GF-D8 (cell line): ENCODE data around the gene PTPRD.
"Not testable (repeated sequence)": the region's sequence is repeated elsewhere in the genome, so short reads cannot be mapped to it uniquely, and the experiment has no call there.

ENCODE experiments used
- DNase-seq: peaks from one replicate; lab custom pipeline; 2025; lab: John Stamatoyannopoulos, UW

Gene PTPRD

DNA sequence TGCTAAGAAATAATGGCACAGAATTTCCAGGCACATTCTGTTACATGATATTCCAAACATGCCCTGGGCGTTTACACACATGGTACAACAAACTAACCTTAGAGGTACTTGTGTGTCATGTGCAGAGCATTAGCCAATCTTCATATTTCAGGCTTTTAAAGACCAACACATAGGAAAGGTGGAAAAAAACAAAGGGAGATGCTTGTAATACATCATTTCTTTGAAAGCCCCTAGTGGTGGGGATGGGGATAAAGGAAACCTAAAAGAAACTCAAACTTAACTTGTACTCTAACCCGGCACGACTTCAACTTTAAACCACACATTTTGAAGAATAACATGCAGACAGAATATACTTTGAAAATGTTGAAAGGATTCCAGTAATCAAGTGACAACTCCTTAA is 133.6 kb downstream of the PTPRD start:
- no peak for DNase-seq

DNA sequence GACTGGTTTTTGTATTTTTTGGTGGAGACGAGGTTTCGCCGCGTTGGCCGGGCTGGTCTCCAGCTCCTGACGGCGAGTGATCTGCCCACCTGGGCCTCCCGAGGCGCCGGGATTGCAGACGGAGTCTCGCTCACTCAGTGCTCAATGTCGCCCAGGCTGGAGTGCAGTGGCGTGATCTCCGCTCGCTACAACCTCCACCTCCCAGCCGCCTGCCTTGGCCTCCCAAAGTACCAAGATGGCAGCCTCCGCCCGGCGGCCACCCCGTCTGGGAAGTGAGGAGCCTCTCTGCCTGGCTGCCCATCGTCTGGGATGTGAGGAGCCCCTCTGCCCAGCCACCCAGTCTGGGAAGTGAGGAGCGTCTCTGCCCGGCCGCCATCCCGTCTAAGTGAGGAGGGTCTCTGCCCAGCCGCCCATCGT is 163.6 kb downstream of the PTPRD start:
- DNase-seq: not testable (repeated sequence)

DNA sequence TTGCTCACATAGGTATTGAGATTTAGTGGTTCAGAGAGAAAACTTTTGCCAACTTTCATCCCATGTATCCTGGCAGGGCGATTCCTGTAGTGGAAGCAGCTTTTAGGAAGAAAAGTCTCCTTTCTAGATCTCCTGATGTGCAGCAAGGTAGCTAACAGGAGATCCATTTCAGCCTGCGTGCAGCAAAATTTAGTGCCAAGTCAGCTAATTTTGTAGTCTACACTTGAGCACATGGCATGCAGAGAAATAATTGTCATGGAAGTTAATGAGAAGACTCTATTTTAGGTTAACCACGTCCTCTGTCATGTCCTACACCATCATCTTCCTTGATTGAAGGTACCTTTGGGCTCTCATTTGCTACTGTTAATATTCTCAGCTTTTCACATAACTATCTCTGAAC is 165.8 kb downstream of the PTPRD start:
- DNase-seq: no peak

DNA sequence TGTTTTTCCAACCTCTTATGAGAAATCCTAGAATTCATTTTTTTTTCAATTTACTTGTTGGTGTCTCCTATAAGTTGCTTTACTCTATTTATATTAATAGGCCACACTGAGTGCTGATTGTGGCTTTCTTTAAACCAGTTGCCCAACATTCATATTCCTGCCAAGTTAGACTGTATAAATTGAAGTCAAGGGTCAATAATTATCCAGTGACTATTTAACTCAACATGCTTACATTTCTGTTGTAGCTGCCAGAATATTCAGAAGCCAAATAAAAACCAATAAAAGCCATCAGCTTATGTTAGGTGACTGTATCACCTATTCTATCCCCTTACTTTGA is 169.0 kb downstream of the PTPRD start:
- no peak for DNase-seq

DNA sequence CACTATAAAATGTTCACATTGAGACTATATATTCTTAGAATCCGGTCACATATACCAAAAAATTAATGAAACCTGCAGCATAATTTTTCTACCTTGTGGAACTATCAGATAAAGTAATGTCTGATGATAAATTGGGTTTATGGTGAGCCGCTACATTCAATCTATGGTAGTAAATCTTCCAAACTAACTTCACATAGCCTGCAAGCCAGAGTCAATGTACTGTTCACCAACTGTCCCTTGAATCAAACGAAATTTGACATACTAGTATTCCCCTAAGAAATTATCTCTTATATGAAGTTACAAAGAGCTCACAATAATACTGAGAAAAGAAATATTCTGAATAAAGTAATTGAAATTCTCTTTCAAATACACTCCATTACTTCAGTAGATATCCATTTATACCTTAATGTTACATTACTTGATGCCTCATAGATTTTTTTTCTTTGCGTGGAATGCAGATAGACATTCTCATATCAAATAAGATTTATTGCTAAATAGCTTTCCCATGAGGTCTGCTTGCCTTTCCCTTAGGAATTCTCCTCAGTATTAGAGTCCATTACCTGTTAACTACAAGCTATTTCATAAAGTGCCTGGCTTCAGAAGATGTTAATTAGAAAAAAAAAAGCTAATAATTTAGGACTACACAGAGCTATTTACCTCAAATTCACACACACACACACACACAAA is 169.5 kb downstream of the PTPRD start:
- no peak for DNase-seq

DNA sequence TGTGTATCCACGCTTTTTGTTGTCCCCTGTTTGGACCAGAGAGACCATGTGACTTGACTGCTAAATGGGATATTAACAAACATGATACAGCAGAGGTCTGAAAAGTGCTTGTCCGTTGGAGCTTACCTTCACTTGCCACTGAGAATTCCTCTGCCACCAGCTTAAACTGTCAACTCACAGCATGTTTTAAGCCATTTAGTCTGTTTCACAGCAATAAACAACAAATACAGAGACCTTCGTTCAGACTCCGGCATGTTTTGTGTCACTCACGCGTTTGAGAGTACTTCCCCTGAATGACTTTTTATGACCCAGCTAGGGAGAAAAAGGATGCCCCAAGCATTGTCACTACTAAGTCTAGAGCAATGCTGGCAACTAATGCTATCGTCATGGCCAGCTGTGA is 173.8 kb downstream of the PTPRD start:
- no peak for DNase-seq

DNA sequence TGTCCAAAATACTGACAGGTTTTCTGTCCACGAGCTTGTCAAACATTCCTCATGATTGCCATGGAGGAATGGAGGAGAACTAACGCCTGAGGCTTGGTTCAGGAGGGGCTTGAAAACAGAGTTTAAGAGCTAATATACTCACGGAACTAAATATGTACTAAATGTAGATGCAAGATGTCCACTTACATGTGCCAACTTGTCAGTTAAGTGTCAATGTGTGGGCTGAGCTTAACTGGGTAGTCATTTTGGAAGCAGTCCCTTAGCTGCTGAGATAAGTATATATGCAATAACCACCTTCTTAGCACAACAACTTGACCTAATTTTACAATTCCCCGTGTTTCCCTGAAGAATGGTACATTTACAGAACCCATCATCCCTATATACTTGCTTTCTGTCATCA is 176.0 kb downstream of the PTPRD start:
- DNase-seq: no peak

DNA sequence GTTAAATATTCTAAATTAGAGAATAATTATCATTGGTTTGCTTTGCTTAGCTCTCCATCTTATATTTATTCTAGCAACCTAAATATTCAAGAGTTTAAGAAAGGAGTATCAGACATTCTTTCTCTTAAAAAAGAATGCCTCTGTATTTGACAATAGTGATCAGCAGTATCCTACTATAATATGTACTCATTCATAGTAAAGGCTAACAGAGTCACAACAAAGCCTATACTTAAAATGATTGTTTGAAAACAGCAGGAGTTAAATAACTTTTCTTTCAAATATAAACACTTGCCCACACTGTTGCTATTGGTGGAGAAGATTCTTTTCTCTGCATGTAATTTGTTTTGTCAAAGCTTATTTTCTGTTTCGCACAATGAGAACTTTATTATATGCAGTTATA is 178.4 kb downstream of the PTPRD start:
- DNase-seq: no peak

DNA sequence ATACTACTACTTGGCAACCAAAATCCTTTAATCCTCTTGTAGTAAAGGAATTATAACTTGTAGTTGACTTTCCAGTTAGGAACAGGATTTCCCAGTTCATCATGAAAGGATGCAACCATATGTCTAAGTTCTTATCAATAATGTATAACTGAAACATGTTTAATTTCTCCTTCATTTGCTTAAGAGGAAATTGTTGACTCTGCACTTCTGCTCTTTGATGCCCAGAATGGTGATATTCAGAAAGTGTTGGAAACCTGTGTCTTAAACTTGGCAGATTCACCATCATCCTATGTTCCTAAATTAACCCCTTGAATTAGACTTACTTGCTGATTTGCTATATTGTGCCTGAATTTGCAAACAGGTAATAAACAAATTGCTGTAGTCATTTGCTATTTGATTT is 201.5 kb downstream of the PTPRD start:
- no peak for DNase-seq

DNA sequence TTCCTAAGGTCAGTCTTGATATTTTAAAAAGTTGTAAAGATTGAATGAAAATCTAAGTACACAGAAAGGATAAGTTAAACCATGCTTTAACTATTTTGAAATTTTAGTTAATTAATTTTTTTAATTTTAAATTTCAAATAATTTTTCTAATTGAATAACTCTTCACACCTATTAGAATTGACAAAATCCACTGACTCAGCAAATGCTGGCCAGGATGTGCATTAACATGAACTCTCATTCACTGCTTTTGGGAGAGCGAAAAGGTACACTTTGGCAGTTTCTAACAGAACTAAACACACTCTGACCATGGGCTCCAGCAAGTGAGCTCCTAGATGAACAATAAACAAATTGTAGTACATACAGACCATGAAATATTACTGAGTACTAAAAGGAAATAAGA is 209.5 kb downstream of the PTPRD start:
- DNase-seq: no peak

DNA sequence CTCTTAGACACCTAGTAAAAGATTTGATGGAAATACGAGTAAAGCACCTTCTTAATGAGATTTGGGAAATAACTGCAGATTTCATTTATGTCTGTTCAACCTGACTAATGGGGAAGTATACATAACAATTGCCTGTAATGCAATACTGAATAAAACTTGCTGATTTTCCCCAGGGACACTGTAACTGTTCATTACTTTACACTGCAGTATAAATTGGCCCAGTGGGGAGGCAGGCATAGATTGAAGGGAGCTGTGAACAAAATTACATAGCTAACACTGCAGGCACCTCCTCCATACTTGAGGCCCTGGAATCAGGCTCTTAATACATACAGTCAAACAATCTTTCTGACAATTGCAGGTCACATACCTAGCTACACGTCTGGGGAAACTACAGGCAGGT is 216.2 kb downstream of the PTPRD start:
- no peak for DNase-seq

DNA sequence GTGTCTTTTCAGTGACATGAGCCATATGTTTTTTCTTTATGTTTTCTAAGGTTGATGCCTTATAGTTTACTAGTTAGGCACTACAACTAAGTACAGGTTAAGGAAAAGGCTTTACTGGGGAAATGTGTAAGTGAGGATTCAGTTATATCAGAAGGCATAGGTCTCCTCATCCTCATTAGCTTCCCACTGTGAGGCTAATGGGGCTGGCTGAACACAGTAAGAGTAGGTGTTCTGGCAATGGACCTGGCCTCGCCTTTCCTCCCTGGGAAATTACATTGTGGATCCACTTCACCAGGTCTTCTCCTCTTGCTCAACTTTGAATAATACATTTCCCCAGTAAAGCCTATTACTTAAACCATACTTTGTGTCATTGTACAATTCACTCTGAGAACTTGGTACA is 225.5 kb downstream of the PTPRD start:
- no peak for DNase-seq

DNA sequence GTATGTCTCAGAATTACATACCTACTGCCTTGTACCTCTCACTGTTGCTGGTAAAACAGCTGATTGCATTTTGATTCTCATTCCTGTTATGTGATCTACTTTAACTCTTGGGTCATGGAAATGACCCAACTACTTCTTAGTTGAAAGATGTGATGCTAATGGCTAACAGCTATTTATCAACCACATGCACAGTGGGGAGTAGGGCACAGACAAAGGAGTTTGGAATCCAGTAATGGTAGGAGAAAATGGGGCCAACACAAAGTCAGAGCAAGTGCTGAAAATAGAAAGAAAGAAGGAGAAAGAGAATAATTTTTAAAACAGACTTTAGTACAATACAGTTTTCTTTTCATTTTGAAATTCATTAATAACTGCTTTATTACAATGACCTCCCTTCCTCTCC is 241.0 kb downstream of the PTPRD start:
- DNase-seq: no peak

DNA sequence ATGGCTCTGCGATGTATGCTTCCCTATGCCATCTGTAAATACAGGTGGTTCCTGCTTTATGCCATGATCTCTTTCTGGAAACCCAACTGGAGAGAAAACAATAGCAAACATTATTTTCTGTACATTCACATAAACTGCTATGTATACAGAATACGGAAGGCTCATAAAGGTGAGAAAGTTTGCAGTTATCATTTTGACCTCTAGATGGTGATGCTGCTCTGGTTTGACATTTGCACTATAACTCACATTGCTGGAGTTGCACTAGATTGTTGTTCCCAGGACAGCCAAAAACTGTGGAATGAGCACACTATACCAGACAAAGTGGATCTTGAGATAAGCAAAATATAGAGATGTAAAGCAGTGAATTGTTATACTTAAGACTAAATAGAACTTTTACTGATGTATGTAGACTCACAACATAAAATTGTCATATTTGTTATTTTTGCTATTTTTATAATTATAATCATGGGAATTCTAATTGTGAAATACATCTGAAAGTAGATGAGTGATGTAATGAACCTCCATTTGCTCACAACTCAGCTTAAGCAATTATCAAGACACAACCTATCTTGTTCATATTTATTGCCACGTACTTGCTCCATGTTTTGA is 246.5 kb downstream of the PTPRD start:
- DNase-seq: peak; percentile 4

DNA sequence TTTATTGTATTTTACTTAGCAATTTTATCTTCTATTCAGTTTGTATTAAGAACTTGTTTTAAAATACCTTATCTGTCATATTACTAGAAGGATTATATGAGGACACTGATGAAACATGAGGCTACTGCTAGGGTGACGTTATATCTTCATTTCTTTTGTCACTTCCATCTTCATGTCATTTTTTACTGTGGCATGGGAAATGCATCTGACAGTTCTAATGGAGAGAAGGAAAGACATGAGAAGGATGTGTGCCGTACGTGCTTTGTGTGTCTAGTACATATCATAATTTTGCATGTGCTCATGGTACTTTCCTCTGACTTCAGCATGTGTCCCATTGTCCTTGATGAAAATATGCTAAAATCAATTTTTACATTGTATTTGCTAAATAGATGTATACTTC is 258.2 kb downstream of the PTPRD start:
- DNase-seq: no peak

DNA sequence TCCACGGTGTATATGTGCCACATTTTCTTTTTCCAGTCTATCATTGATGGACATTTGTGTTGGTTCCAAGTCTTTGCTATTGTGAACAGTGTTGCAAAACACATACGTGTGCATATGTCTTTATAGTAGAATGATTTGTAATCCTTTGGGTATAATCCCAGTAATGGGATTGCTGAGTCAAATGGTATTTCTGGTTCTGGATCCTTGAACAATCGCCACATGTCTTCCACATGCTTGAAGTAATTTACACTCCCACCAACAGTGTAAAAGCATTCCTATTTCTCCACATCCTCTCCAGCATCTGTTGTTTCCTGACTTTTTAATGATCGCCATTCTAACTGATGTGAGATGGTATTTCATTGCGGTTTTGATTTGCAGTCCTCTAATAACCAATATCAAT is 267.2 kb downstream of the PTPRD start:
- not testable (repeated sequence) for DNase-seq

DNA sequence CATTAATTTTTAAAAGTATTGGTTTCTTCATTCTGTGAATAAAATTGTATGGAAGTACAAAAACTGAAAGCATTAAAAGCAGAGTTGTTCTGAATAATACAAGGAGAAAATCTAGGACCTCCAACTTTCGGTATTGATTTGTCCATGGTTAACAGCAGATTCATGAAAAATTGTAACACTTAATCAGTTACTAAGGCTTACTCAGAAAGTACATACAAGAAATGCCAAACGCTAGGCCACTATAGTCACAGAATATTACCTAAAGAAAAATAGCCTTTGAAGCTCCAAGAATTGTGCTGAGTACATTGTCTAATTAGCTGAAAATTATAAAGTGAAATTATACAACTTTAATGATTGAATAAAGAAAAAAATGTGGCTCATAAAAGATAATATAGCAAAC is 271.7 kb downstream of the PTPRD start:
- no peak for DNase-seq

DNA sequence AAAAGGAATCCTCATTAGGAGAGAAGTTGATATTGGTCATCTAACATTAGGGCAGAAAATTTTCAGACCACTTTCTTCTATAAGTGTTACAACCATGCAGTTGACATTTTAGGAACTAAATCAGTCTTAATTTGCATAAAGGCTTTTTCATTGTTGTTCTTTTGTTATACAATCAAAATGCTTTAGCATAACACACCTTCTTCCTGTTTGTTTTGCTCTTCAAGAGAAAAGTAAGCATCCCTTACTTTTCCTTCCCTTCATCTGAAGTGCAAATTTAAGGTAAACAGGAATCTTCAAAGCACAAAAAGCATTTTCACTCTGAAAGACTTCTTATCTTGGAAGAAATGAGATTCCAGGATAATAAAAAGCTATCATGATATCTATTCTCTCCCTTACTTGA is 273.6 kb downstream of the PTPRD start:
- DNase-seq: no peak

DNA sequence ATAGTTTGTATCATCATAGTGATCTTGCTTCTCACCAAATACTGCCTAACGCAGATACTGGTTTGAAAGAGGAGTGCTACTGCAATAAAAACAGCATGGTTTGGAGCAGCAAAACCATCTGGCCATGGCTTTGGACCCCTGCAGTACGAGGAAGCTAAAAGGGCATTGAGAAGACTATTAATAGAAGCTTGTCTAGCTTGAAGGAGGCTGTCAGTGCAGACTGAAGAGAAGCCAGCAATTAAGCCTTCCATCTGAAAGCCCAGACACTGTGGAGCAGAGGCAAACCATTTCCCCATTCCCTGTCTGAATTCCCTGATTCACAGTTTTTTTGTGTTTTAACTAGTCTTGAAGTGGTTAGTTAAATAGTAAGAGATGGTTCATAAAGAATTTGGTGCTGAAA is 281.6 kb downstream of the PTPRD start:
- no peak for DNase-seq

DNA sequence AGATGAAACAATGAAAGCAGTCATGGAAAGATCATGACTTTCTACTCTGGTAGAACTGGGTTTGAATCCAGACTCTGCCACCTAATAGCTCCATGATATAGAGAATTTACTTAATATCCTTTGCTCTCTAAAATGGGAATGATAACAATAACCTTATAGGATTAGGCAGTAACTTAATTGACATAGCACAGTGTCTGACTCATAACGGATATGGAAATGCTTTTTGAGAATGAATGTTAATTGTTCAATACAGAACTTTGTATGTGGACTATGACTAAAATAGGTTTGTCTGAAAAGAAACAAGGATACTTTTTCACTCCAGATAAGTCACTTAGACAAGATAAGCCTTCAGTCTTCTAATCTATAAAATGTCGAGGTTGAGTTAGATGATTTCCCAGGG is 330.7 kb downstream of the PTPRD start:
- DNase-seq: no peak

DNA sequence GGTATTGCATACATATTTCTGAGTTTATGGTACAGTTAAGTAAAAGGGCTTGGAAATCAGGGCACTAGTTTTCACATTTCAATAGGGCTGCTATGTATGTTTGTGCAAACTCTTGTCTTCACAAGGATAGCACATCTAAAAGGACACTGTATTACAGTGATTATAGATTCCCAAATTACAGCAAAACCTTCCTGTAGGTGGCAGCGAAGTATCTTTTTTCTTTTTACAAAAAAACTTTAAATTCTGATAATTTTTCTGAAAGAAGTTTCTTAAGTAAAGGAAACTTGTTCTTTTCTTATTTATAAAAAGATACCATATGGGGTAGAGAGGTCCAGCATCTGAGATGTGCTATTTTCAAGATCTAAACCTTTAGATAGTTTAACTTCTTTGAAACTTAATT is 337.8 kb downstream of the PTPRD start:
- no peak for DNase-seq

DNA sequence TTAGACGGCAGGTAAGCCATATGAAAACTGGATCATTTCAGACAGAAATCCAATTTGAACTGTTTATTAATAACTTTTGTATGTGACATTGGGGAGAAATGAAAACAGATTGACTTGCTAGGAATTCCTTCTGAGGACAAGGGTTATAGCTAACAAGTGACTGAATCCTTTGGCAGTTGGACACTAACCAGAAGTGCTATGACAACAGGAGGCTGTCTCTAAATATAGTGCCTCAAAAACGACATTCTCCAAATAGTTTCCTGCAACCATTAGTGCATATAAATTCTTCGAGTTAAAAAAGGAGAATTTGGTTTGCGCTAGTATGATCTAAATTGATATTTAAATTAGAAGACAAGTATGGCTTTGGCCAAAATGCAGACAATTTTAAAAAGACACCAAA is 338.6 kb downstream of the PTPRD start:
- no peak for DNase-seq

DNA sequence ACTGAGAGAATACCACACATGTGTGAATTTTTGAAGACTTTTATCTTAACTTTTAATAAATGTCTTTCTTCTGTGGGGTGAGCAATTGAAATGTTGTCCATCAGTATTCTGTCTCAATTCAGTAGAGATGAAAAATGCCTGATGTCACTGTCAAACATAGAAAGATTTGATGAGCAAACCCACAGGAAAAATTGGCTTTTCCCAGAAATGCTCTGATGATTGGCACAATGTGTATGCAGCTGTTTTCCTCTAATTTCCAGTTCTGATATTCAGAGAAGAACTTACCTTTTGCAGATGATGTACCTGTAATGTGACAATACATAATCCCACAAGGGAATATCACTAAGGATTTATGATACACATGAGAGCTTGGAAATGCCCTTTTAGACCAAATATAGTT is 340.0 kb downstream of the PTPRD start:
- no peak for DNase-seq
